HepG2 (cell line): ENCODE measurements around the gene SCARF1. TPM values are rescaled to one million over a fixed set of nuclear protein-coding genes. Genes with fewer than 3 reads are reported as not detected.
A peak's percentile ranks its signal among the peaks of the same experiment; 100 is the strongest.

Source experiments
- CEBPB ChIP-seq: IDR thresholded peaks from 2 replicates; pipeline ENCODE4 v1.6.1; 2011; ENCODE audit warnings: low read depth, low read length, improper control_type of control experiment, borderline replicate concordance
- CHCHD3 ChIP-seq: sonication (generic); formaldehyde crosslinking; IDR thresholded peaks from 2 replicates; pipeline ENCODE4 v1.8.0; 2022; ENCODE audit warnings: mild to moderate bottlenecking, missing genetic modification reagents, moderate library complexity
- DNMT1 ChIP-seq: sonication (generic); formaldehyde crosslinking; IDR thresholded peaks from 2 replicates; pipeline ENCODE4 v1.5.1; 2020; ENCODE audit warnings: mild to moderate bottlenecking, missing genetic modification reagents
- ELF3 ChIP-seq: IDR thresholded peaks from 2 replicates; pipeline ENCODE4 v1.6.1; 2016; ENCODE audit warnings: missing genetic modification reagents, missing compliant biosample characterization
- ETV6 ChIP-seq: sonication (generic); formaldehyde crosslinking; conservative IDR thresholded peaks from 2 replicates; pipeline ENCODE4 v1.4.0; 2020; ENCODE audit warnings: missing genetic modification reagents
- GLI4 ChIP-seq: sonication (generic); formaldehyde crosslinking; IDR thresholded peaks from 2 replicates; pipeline ENCODE4 v1.5.1; 2020; ENCODE audit warnings: missing genetic modification reagents, mild to moderate bottlenecking, moderate library complexity, borderline replicate concordance
- GPN1 ChIP-seq: sonication (generic); formaldehyde crosslinking; IDR thresholded peaks from 2 replicates; pipeline ENCODE4 v1.5.1; 2020; ENCODE audit warnings: missing genetic modification reagents, borderline replicate concordance
- HNRNPK ChIP-seq: fragments of 200-400 bp; formaldehyde crosslinking; IDR thresholded peaks from 2 replicates; pipeline ENCODE4 v1.6.1; 2018; ENCODE audit warnings: low read length, low read depth, moderate library complexity, mild to moderate bottlenecking; ENCODE audit not compliant: poor library complexity, severe bottlenecking
- ISX ChIP-seq: sonication (generic); formaldehyde crosslinking; conservative IDR thresholded peaks from 2 replicates; pipeline ENCODE4 v1.5.0; 2020; ENCODE audit warnings: missing genetic modification reagents
- KAT7 ChIP-seq: IDR thresholded peaks from 2 replicates; pipeline ENCODE4 v1.6.1; 2018; ENCODE audit warnings: borderline replicate concordance, missing compliant biosample characterization
- REXO4 ChIP-seq: sonication (generic); formaldehyde crosslinking; IDR thresholded peaks from 2 replicates; pipeline ENCODE4 v1.8.0; 2022; ENCODE audit warnings: missing genetic modification reagents, mild to moderate bottlenecking, borderline replicate concordance
- SALL2 ChIP-seq: sonication (generic); formaldehyde crosslinking; IDR thresholded peaks from 2 replicates; pipeline ENCODE4 v1.8.1; 2023; ENCODE audit warnings: mild to moderate bottlenecking, missing genetic modification reagents, inconsistent platforms
- SRY ChIP-seq: sonication (generic); formaldehyde crosslinking; IDR thresholded peaks from 2 replicates; pipeline ENCODE4 v1.8.0; 2022; ENCODE audit warnings: mild to moderate bottlenecking, missing genetic modification reagents
- ZBTB38 ChIP-seq: sonication (generic); formaldehyde crosslinking; IDR thresholded peaks from 2 replicates; pipeline ENCODE4 v1.5.1; 2020; ENCODE audit warnings: mild to moderate bottlenecking, missing genetic modification reagents
- ZFP1 ChIP-seq: IDR thresholded peaks from 2 replicates; pipeline ENCODE4 v1.6.1; 2016
- ZNF12 ChIP-seq: sonication (generic); formaldehyde crosslinking; IDR thresholded peaks from 2 replicates; pipeline ENCODE4 v1.5.0; 2020; ENCODE audit warnings: missing genetic modification reagents
- ZNF329 ChIP-seq: sonication (generic); formaldehyde crosslinking; IDR thresholded peaks from 2 replicates; pipeline ENCODE4 v1.9.0; 2021; ENCODE audit warnings: low read depth, mild to moderate bottlenecking, missing genetic modification reagents
- ZNF839 ChIP-seq: sonication (generic); formaldehyde crosslinking; IDR thresholded peaks from 2 replicates; pipeline ENCODE4 v1.4.0; 2020; ENCODE audit warnings: missing genetic modification reagents, mild to moderate bottlenecking, borderline replicate concordance
- polyA plus RNA-seq, 8 experiments: library from polyadenylated mRNA; depleted of rRNA in 3 of 8; stranded (reverse) in 7 of 8; unstranded in 1 of 8; fragments of >200 nt; fragmentation: Illumina TruSeq in 4 of 8; extraction: Trizol in 4 of 8; gene quantifications; 2 replicates each; pipeline versions ENCODE4 v1.2.1 to v1.2.3, GENCODE V29; 2011 to 2016; ENCODE audit warnings: low read depth in 4 of 8, missing spikeins in 1 of 8, mixed read lengths in 1 of 8; ENCODE audit not compliant: insufficient read depth in 1 of 8
- total RNA-seq, 5 experiments: library from RNA; depleted of rRNA; stranded (reverse); fragments of >200 nt; fragmentation: Illumina TruSeq; extraction: Trizol; gene quantifications; 2 replicates each; pipeline ENCODE4 v1.2.3, GENCODE V29; 2016; ENCODE audit warnings: low read depth in 1 of 5
- TF ChIP-seq, protein P1 (sequence below): IDR thresholded peaks from 2 replicates; pipeline ENCODE4 v1.6.1; 2016; ENCODE audit warnings: low read depth, control low read depth
- TF ChIP-seq, protein P2 (sequence below), 2 experiments: sonication (generic) in 1 of 2; formaldehyde crosslinking in 1 of 2; IDR thresholded peaks; 2 replicates each; pipeline versions ENCODE4 v1.6.1 to v1.9.0; 2014 to 2022; ENCODE audit warnings: antibody characterized with exemption in 1 of 2, borderline replicate concordance in 1 of 2, inconsistent platforms in 1 of 2, low read depth in 1 of 2, missing genetic modification reagents in 1 of 2

SCARF1 gene
- total and polyA plus RNA-seq, 2 of the 13 experiments (the other 11 are each of a cell fraction or from before 2014, with no cell fraction given) = 0.24 to 0.71 TPM

DNA sequence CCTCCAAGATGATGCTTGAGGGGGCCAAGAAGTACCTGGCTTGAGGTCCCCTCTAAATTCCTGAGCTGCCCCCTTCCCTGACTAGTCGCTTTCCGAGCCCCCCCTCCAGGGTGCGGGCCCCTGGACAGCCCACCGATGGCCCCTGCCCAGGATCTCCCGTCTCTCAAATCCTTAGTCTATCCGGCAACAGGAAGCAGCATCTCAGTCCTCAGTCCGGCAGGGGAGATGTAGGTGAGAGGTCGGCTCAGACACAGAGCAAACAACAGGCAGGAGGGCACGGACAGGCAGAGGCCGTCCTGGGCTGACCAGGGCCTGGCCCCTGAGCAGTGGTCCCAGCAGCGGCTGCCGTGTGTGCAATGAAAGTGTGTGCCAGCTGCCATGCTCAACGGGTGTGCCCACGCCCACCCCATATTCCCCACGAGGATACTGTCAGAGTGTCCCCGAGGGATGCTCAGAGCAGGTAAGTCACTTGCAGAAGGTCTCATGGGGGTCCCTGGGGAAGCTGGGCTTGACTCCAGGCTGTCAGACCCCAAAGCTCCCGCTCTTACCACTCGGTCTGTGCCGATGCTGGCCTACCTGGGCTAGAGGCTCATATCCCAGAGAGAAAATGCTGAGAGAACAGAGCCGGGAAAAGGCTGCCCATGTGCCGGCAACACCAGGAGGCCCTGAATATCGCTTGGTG, 24.1 kb downstream of the SCARF1 start (continued):
- TF ChIP-seq, protein P1, sequence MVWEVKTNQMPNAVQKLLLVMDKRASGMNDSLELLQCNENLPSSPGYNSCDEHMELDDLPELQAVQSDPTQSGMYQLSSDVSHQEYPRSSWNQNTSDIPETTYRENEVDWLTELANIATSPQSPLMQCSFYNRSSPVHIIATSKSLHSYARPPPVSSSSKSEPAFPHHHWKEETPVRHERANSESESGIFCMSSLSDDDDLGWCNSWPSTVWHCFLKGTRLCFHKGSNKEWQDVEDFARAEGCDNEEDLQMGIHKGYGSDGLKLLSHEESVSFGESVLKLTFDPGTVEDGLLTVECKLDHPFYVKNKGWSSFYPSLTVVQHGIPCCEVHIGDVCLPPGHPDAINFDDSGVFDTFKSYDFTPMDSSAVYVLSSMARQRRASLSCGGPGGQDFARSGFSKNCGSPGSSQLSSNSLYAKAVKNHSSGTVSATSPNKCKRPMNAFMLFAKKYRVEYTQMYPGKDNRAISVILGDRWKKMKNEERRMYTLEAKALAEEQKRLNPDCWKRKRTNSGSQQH (CRISPR knock-in tag) = no peak
- TF ChIP-seq KAT7 (CRISPR knock-in tag) (no peak), DNMT1 (CRISPR knock-in tag) (no peak), ISX (CRISPR knock-in tag) (no peak), GLI4 (CRISPR knock-in tag) (no peak), ZBTB38 (peak; percentile 74), ZFP1 (CRISPR knock-in tag) (no peak), ZNF839 (CRISPR knock-in tag) (no peak), GPN1 (CRISPR knock-in tag) (no peak), CHCHD3 (CRISPR knock-in tag) (no peak), CEBPB (no peak), ETV6 (no peak), SALL2 (no peak), SRY (no peak), ZNF329 (CRISPR knock-in tag) (no peak), HNRNPK (no peak), REXO4 (CRISPR knock-in tag) (no peak), ZNF12 (no peak), ELF3 (CRISPR knock-in tag) (peak; percentile 67; the same call in 1 of the 2 replicates)
- TF ChIP-seq, protein P2, sequence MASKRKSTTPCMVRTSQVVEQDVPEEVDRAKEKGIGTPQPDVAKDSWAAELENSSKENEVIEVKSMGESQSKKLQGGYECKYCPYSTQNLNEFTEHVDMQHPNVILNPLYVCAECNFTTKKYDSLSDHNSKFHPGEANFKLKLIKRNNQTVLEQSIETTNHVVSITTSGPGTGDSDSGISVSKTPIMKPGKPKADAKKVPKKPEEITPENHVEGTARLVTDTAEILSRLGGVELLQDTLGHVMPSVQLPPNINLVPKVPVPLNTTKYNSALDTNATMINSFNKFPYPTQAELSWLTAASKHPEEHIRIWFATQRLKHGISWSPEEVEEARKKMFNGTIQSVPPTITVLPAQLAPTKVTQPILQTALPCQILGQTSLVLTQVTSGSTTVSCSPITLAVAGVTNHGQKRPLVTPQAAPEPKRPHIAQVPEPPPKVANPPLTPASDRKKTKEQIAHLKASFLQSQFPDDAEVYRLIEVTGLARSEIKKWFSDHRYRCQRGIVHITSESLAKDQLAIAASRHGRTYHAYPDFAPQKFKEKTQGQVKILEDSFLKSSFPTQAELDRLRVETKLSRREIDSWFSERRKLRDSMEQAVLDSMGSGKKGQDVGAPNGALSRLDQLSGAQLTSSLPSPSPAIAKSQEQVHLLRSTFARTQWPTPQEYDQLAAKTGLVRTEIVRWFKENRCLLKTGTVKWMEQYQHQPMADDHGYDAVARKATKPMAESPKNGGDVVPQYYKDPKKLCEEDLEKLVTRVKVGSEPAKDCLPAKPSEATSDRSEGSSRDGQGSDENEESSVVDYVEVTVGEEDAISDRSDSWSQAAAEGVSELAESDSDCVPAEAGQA (IDR thresholded peaks at IDR 0.05; ENCODE audit: low read depth) = no peak
- TF ChIP-seq, protein P2 (CRISPR knock-in tag; IDR thresholded peaks at IDR 0.05; ENCODE audit: borderline replicate concordance) = no peak
